Caki2 (cell line): ENCODE data around the gene PRICKLE2. TPM values are rescaled to one million over a fixed set of nuclear protein-coding genes. Genes with fewer than 3 reads are reported as not detected.

Source experiments
- DNase-seq: peaks from one replicate; pipeline ENCODE4 v3.0.0-alpha.2; 2015; ENCODE audit warnings: low read depth
- in situ Hi-C: cut with HindIII; loops from 2 replicates; pipeline ENCODE4 v1.10.0; 2016; ENCODE audit warnings: low sequenced_read_pairs, low pct_unique_long_range_greater_than_20kb, mixed read lengths
- total RNA-seq: library from RNA; depleted of rRNA; stranded (reverse); fragments of >200 nt; shearing (Covaris generic); gene quantifications from 2 replicates; pipeline ENCODE4 v1.2.3, GENCODE V29; 2014; ENCODE audit warnings: low replicate concordance; rRNA removed

The PRICKLE2 gene
- total RNA-seq, 1 experiment from 2014 or later: 0.24 TPM

GRCh38 chr3:64053581-64053980 is 171.7 kb downstream of the PRICKLE2 start:
- DNase-seq: no peak
- in situ Hi-C loops: no loop called here

DNA sequence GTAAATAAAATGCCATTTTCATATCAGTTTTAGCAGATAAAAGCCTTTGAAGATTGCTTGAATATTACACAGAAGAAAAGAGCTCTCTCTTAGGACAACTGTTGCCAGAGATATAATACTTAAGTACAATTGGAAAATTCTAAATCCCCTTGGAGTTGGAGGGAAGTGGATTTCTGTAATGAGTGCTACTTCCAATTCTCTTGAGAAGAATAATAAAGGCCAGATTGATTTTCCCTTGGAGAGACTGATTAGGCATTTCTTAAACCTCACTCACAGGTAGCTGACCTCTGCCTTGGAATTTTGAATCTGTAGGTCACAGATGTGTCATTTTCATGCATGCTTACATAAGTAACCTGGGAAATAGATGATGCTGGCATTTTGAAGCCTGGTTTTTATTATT is 172.1 kb downstream of the PRICKLE2 start:
- in situ Hi-C loops: no loop called here
- no peak for DNase-seq

- in situ Hi-C loops: loop anchor here (25.0 kb wide), 1 partner anchor 412 kb away; no protein-coding TSS in a partner anchor
- DNase-seq: no peak
Observed at GRCh38 chr3:64049832-64050231, 175.4 kb downstream of the PRICKLE2 start.

- in situ Hi-C loops: loop anchor here (25.0 kb wide), 1 partner anchor 413 kb away; no protein-coding TSS in a partner anchor
- DNase-seq: peak; percentile 13
Observed at GRCh38 chr3:64049136-64049535, 176.1 kb downstream of the PRICKLE2 start.

- in situ Hi-C loops: loop anchor here (25.0 kb wide), 1 partner anchor 414 kb away; no protein-coding TSS in a partner anchor
- no peak for DNase-seq
Observed at GRCh38 chr3:64048631-64049061, 176.6 kb downstream of the PRICKLE2 start.

DNA sequence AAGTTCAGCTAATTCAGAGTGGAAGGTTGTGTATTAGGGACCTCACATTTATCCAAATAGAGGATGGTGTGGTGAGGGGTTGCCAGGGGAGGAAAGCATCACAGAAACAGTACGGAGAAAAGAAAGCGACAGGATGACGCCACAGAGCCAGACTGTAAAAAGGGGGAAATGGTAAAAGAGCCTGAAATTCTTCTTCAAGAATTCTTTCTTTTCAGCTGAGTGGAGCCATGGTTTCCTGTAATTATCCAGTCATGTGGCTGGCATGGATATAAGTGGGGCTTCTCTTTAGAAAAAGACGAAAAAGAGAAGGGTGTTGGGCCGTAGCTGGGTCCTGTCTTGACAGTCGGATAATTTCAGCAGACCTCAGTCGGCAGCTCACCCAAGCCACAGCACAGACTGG is 177.5 kb downstream of the PRICKLE2 start:
- in situ Hi-C loops: loop anchor here (25.0 kb wide), 1 partner anchor 415 kb away; no protein-coding TSS in a partner anchor
- no peak for DNase-seq

- in situ Hi-C loops: loop anchor here (25.0 kb wide), 1 partner anchor 415 kb away; no protein-coding TSS in a partner anchor
- DNase-seq: no peak
Observed at GRCh38 chr3:64046996-64047594, 178.2 kb downstream of the PRICKLE2 start.

DNA sequence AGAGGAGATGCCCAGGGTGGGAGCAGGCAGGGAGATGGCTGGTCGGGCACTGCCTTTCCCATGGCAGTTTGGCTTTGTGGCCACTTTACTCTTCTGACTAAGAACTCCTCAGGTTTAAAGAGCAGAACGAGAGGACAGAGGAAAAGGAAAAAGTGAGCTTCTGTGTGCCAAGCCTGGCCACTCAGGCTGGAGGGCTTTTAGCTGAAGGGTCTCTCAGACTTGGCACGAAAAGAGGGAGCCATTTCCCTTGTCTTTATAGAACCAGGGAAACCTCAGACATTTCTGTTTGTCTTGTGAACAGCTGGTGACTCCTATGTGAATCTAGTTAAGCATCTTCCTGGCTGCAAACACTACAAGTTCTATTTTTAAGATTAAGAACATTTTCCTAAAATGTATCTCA is 178.7 kb downstream of the PRICKLE2 start:
- in situ Hi-C loops: loop anchor here (25.0 kb wide), 1 partner anchor 416 kb away; no protein-coding TSS in a partner anchor
- DNase-seq: no peak

GRCh38 chr3:64042952-64043351 is 182.3 kb downstream of the PRICKLE2 start:
- in situ Hi-C loops: loop anchor here (25.0 kb wide), 1 partner anchor 419 kb away; no protein-coding TSS in a partner anchor
- DNase-seq: no peak

Other genes starting within 250 kb of the PRICKLE2 start
- gene PSMD6, start 202.0 kb downstream of the PRICKLE2 start, total RNA-seq: 40.6 and 49.6 TPM in 2 replicates